ENCODE measurements around the gene ARIH2.
A peak's percentile ranks its signal among the peaks of the same experiment; 100 is the strongest.

The ARIH2 gene

DNA sequence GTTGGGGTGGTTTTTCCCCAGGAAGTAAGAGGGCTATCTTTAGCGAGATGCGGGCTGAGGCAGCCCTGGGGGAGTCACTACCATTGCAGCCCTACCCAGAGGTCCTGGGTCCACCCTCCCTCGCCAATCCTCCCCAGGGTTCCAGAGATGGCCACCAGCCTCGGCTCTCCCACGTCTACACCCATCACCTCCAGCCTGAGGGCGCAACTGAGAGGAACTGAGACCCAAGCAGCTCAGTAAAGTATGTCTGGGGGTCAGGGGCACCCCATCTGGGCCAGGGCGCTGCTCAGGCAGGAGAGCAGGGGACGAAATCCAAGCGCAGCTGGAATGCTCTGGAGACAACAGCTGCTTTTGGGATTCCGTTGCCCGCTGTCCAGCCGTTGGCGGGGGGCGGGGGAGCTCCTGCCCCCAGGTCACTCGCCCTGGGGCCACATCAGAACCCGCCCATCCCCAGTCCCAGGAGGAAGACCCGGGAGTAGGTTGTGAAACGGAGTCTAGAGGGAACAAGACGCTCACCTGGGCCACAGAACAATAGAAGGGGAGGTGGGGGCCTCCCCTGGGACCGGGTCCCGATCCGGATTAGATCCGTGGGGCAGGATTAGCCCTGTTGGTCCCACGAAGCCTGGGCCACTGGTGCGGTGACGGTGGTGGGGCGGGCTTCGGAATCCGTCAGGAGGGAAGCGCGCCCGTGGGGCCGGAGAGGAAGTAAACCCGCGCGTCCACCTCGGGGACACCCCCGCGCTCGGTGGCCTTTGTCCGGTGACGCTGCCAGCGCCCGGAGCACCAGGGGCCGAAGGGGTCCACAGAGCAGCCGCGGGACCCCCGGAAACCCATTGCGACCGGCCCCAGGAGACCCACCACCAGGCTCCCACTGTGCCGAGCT, 101.9 kb downstream of the ARIH2 start:
- peak; percentile 68 for DNase-seq (ENCODE audit: low spot score)

- peak; percentile 95 for DNase-seq (ENCODE audit: low spot score)
Observed at GRCh38 chr3:49021213-49021812, 102.7 kb downstream of the ARIH2 start.

- DNase-seq (ENCODE audit: low spot score): peak; percentile 92
Observed at GRCh38 chr3:49021813-49022687, 103.4 kb downstream of the ARIH2 start, which contains the start of gene NDUFAF3. TSS of gene NDUFAF3 (plus strand) at chr3:49022121. CDS start at chr3:49022145, 24 bp downstream.

GRCh38 chr3:49022688-49023171, 104.1 kb downstream of the ARIH2 start:
- DNase-seq (ENCODE audit: low spot score): no peak

GRCh38 chr3:49023775-49024174, 105.1 kb downstream of the ARIH2 start:
- no peak for DNase-seq (ENCODE audit: low spot score)

- no peak for DNase-seq (ENCODE audit: low spot score)
Observed at GRCh38 chr3:49024449-49024848, 105.8 kb downstream of the ARIH2 start.

DNA sequence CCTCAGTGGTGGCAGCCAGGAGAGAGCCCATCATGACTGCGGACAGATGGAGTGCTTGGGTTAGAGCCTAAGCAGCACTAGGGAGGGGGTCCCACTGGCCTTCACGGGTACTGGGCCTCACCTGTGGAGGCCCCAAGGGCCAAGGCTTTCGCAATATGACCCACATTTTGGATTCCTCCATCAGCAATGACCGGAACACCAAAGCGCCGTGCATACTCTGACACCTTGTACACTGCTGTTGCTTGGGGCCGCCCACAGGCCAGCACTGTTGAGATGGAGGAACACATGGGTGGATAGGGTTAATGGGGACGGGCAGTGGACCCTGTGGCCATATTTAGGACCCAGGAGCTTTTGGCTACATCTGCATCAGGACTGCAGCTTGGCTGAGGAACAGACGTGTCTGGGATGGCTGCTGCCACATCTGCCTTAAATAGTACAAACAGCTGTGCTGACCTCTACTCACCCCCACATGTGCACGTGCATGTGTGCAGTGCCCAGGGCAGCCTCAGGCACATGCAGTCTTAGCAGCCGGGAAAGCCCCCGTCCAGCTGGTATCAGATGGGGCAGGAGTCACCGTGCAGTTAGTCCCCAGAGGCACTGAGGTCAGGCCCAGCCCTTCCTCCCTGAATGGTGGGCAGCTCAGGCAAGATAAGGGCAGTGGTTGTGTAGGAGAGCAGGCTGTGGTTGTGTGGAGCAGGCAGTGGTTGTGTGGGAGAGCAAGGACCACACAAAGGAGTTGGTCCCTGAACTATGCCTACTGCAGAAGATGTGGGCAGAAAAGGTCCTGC, 106.6 kb downstream of the ARIH2 start:
- no peak for DNase-seq (ENCODE audit: low spot score)

DNA sequence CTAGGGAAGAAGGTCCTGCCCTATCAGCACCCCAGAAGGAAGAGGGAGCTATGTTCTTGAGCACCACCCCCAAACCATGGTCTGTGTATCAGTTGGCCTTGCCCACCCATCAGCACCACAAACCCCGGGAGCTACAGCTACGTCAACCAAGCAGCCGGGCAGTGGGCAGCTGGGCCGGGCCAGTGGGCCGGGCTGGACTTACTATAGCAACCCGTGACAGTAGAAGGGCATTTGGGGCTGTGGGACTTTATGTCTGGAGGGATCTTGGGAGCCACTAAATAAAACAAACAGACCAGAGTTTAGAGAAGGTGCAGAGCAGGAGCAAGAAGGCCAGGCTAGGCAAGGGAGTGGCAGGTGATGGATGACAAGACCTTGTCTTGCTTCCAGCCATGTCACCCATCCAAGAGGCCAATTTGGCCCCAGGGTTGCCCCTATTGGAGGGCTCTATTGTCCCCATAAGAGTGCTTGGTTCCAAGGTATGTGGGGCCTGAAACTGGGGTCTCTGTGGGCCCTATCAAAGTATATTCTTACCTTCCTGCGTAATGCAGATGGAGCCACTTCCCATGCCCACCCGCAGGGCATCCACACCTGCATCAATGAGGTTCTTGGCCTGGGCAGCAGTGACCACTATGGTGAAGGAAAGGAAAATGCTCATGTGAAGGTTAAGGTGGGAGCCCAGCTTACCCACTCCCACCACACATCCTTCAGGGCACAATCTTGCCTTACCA, 107.3 kb downstream of the ARIH2 start:
- DNase-seq (ENCODE audit: low spot score): no peak

GRCh38 chr3:49026536-49026935, 107.9 kb downstream of the ARIH2 start:
- DNase-seq (ENCODE audit: low spot score): no peak

GRCh38 chr3:49027634-49028033, 109.0 kb downstream of the ARIH2 start:
- DNase-seq (ENCODE audit: low spot score): no peak

- no peak for DNase-seq (ENCODE audit: low spot score)
Observed at GRCh38 chr3:49028298-49028672, 109.6 kb downstream of the ARIH2 start.

DNA sequence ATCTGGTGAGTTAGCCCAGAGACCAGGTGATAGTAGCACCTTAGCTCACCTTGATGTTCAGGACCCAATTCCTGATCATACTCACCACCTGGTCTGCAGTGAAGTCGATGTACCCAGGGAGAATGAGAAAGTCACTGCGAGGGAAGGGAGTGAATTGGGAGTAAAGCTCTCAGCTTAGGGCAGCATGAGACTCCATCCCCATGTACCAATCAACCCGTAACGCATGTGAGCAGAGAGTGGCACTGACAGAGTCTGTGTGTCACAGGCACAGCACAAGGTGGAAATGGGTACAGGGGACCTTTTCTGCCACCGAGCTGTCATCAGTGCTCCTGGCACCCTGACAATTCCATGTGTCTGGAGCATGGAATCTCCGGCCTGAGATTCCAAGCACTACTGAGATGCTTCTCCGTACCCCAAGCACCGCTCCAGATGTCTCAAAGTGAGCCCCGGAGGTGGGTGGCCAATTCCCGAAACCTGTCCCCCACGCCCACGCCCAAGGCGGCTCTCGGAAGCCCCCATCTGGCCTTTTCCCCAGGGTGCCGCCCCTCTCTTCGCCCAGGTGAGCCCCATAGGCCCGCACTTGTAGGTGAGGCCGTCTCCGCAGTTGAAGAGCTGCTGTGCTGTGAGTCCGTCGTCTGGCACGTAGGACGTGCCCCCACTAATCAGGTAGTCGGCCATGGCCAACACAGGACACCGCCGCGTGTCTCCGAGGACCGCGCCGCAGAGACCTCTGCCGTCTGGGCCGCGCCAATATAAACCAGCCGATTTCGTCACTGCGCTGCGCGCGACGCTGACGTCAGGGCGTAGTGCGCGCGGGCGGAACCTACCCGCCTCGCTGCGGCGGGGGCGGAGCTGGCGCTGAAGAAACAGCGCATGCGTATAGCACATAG, 110.3 kb downstream of the ARIH2 start, which contains the start of gene IMPDH2:
Gene IMPDH2 (minus strand): TSS at position 726 of the 890 bp plus-strand sequence. CDS start 48 bp downstream, at position 678.
- DNase-seq (ENCODE audit: low spot score): peak; percentile 76

GRCh38 chr3:49029563-49029884, 110.9 kb downstream of the ARIH2 start:
- no peak for DNase-seq (ENCODE audit: low spot score)

GRCh38 chr3:49030321-49030720, 111.7 kb downstream of the ARIH2 start:
- DNase-seq (ENCODE audit: low spot score): no peak

DNA sequence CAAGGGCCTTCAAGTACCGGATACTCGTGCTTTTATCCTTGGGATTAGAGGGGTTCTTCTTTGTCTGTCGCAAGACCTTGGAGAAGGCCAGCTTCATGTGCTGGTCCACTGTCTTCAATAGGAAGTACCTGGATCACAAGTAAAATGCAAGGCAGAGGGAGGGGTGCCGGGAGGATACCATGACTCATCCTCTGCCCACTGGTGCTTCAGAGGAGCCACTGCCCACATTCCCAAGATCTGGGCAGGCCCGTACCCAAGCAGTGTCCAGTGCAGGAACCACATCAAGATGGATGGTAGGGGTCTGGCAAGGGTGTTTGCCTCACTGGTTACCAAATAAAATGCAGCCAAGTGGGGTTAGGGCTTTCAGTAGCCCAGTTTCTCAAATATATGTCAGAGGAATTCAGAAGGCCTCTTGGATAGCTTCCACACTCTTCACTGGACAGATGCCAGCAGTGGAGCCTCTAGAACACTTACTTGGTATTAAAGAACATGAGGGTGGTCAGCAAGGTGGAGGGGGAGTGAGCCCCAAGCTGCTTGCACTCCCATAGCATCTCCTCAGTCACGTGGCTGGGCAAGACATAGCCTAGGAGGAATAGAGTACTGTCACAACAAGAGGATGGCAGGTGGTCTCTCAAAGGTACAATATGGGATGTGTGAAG, 114.1 kb downstream of the ARIH2 start:
- no peak for DNase-seq (ENCODE audit: low spot score)

GRCh38 chr3:49034650-49035049, 116.0 kb downstream of the ARIH2 start:
- DNase-seq (ENCODE audit: low spot score): no peak

GRCh38 chr3:49035281-49035680, 116.6 kb downstream of the ARIH2 start:
- DNase-seq (ENCODE audit: low spot score): no peak

Measured in HuH-7.5 (cell line).